Osteoblast (primary cell): ENCODE measurements around the gene LAMB2. TPM values are rescaled to one million over a fixed set of nuclear protein-coding genes. Genes with fewer than 3 reads are reported as not detected.
A peak's percentile ranks its signal among the peaks of the same experiment; 100 is the strongest.

ENCODE experiments used
- DNase-seq: peaks from one replicate; pipeline ENCODE4 v3.0.0; 2011; ENCODE audit warnings: low spot score, mixed read lengths; ENCODE audit not compliant: insufficient read length; ENCODE audit errors: missing footprints
- H2AFZ ChIP-seq: 2 replicates; pipeline ENCODE4 v1.6.0; 2011; ENCODE audit warnings: mild to moderate bottlenecking, low read length
- H3K27ac ChIP-seq: 2 replicates; pipeline ENCODE4 v1.5.1; 2011; ENCODE audit warnings: mild to moderate bottlenecking, low read depth, low read length, moderate library complexity
- H3K27me3 ChIP-seq: 2 replicates; pipeline ENCODE4 v1.6.0; 2012; ENCODE audit warnings: mild to moderate bottlenecking, control low read depth, inconsistent platforms, low read length, moderate library complexity; ENCODE audit not compliant: insufficient read depth
- H3K36me3 ChIP-seq: 2 replicates; pipeline ENCODE4 v1.5.1; 2011; ENCODE audit warnings: mild to moderate bottlenecking, low read length, control low read depth, moderate library complexity; ENCODE audit not compliant: insufficient read depth
- H3K4me1 ChIP-seq: 2 replicates; pipeline ENCODE4 v1.5.1; 2011; ENCODE audit warnings: mild to moderate bottlenecking, low read length, control low read depth, moderate library complexity; ENCODE audit not compliant: insufficient read depth
- H3K4me2 ChIP-seq: 2 replicates; pipeline ENCODE4 v1.6.0; 2011; ENCODE audit warnings: mild to moderate bottlenecking, low read length; ENCODE audit not compliant: insufficient read depth
- H3K4me3 ChIP-seq: fragments of 200-600 bp; sonication (generic); 3 replicates; pipeline ENCODE4 v1.5.1; 2012; ENCODE audit warnings: mild to moderate bottlenecking, low read length, inconsistent platforms; ENCODE audit not compliant: insufficient read depth
- H3K79me2 ChIP-seq: 2 replicates; pipeline ENCODE4 v1.6.0; 2012; ENCODE audit warnings: mild to moderate bottlenecking, low read length, control low read depth, inconsistent platforms; ENCODE audit not compliant: insufficient read depth
- H3K9me3 ChIP-seq: 2 replicates; pipeline ENCODE4 v1.5.1; 2011; ENCODE audit warnings: low read depth, low read length, control low read depth
- H4K20me1 ChIP-seq: 2 replicates; pipeline ENCODE4 v1.6.0; 2012; ENCODE audit warnings: mild to moderate bottlenecking, low read length, control low read depth; ENCODE audit not compliant: insufficient read depth
- total RNA-seq: library from RNA; depleted of rRNA; stranded (reverse); fragments of >200 nt; gene quantifications from 2 replicates; pipeline ENCODE4 v1.2.3, GENCODE V29; 2012
- TF ChIP-seq, protein P1 (sequence below): IDR thresholded peaks from 2 replicates; pipeline ENCODE4 v1.5.1; 2011; ENCODE audit warnings: mild to moderate bottlenecking, low read depth, low read length, moderate library complexity; ENCODE audit errors: extremely low read depth

LAMB2 gene
- total RNA-seq, 1 donor: 450 TPM

DNA sequence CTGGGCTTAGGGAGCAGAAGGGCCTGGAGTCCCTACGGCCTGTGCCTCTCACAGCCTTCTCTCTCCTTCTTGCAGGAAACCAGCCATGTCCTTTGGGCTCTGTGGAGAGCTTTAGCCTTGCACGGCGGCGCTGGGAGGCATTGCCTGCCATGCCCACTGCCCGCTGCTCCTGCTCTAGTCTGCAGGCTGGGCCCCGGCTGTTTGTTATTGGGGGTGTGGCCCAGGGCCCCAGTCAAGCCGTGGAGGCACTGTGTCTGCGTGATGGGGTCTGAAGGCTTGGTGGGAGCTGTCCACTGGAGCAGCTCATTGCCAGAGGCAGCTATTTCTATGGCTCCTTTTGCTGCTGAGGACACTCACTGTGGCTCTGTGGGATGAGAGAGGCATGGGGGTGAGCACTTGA is 42.7 kb upstream of the LAMB2 start:
- no peak overlapping the region for H3K4me3 ChIP-seq
- no peak overlapping the region for H3K4me2 ChIP-seq
- H3K36me3 ChIP-seq: peaks cover 3% of the 10 kb centered on the region
- peaks cover 24% of the 10 kb centered on the region for H3K4me1 ChIP-seq
- H2AFZ ChIP-seq: no peak overlapping the region
- TF ChIP-seq, protein P1, sequence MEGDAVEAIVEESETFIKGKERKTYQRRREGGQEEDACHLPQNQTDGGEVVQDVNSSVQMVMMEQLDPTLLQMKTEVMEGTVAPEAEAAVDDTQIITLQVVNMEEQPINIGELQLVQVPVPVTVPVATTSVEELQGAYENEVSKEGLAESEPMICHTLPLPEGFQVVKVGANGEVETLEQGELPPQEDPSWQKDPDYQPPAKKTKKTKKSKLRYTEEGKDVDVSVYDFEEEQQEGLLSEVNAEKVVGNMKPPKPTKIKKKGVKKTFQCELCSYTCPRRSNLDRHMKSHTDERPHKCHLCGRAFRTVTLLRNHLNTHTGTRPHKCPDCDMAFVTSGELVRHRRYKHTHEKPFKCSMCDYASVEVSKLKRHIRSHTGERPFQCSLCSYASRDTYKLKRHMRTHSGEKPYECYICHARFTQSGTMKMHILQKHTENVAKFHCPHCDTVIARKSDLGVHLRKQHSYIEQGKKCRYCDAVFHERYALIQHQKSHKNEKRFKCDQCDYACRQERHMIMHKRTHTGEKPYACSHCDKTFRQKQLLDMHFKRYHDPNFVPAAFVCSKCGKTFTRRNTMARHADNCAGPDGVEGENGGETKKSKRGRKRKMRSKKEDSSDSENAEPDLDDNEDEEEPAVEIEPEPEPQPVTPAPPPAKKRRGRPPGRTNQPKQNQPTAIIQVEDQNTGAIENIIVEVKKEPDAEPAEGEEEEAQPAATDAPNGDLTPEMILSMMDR: no peak
- peak; percentile 87 for DNase-seq
- H3K9me3 ChIP-seq: no peaks in the 10 kb centered on the region
- no peaks in the 10 kb centered on the region for H3K27me3 ChIP-seq
- H3K27ac ChIP-seq: no peak overlapping the region
- peaks cover 17% of the 10 kb centered on the region for H3K79me2 ChIP-seq
- no peaks in the 10 kb centered on the region for H4K20me1 ChIP-seq

GRCh38 chr3:49174397-49174985 is 41.6 kb upstream of the LAMB2 start:
- H2AFZ ChIP-seq: no peak overlapping the region
- TF ChIP-seq, protein P1: no peak
- no peak overlapping the region for H3K4me2 ChIP-seq
- peaks cover 26% of the 10 kb centered on the region for H3K4me1 ChIP-seq
- no peak overlapping the region for H3K27ac ChIP-seq
- peak; percentile 71 for DNase-seq
- H3K4me3 ChIP-seq: no peak overlapping the region
- H3K36me3 ChIP-seq: peaks cover 3% of the 10 kb centered on the region
- H3K9me3 ChIP-seq: no peaks in the 10 kb centered on the region
- H3K79me2 ChIP-seq: peaks cover 17% of the 10 kb centered on the region
- no peaks in the 10 kb centered on the region for H4K20me1 ChIP-seq
- no peaks in the 10 kb centered on the region for H3K27me3 ChIP-seq

DNA sequence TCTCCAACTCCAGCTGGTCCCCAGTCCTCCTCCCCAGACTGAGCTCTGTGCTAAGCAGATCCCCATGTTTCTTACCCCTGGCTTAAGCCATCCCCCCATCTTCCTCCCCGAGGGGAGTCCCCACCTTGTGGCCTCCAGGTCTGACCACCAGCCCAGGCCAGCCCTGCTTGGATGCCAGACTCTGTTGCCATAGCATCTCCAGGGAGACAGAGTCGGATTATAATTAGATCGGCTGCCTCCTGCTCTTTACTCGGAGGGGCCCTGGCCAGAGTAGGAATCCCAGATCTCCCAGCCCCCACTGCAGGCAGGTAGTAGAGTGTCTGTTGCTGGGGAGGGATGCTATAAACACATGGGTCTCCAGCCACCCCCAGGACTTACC is 40.9 kb upstream of the LAMB2 start:
- Histone ChIP-seq H3K4me2 (no peak overlapping the region), H3K27me3 (no peaks in the 10 kb centered on the region), H3K27ac (no peak overlapping the region), H4K20me1 (no peaks in the 10 kb centered on the region), H3K79me2 (peaks cover 17% of the 10 kb centered on the region), H3K4me1 (peaks cover 26% of the 10 kb centered on the region), H3K36me3 (peaks cover 3% of the 10 kb centered on the region), H3K9me3 (no peaks in the 10 kb centered on the region), H2AFZ (no peak overlapping the region), H3K4me3 (no peak overlapping the region)
- TF ChIP-seq, protein P1: no peak
- peak; percentile 88 for DNase-seq

- Histone ChIP-seq H3K27me3 (no peaks in the 10 kb centered on the region), H3K79me2 (peaks cover 17% of the 10 kb centered on the region), H3K36me3 (peaks cover 3% of the 10 kb centered on the region), H3K4me1 (peaks cover 26% of the 10 kb centered on the region), H3K4me2 (no peak overlapping the region), H4K20me1 (no peaks in the 10 kb centered on the region), H3K27ac (no peak overlapping the region), H2AFZ (no peak overlapping the region), H3K9me3 (no peaks in the 10 kb centered on the region), H3K4me3 (peak overlapping the region; percentile 19)
- peak; percentile 68 for DNase-seq
- TF ChIP-seq, protein P1: no peak
Measured at GRCh38 chr3:49173116-49173791, 40.4 kb upstream of the LAMB2 start.
